GM10248 (cell line): ENCODE data around the gene NAPA.

Experiments
- CTCF ChIA-PET: fragments of 300-600 bp; sonication (Branson Sonifier 250); formaldehyde crosslinking; extraction: SDS; loops from one replicate; lab custom pipeline; 2021; ENCODE audit warnings: antibody characterized with exemption; lab: Yijun Ruan, JAX
- POLR2A ChIA-PET: fragments of 350-650 bp; sonication (Branson Sonifier 250); formaldehyde crosslinking; extraction: SDS; loops from one replicate; lab custom pipeline; 2020; ENCODE audit warnings: antibody characterized with exemption; lab: Yijun Ruan, JAX
- DNase-seq: peaks from one replicate; pipeline ENCODE4 v3.0.0; 2012; ENCODE audit errors: extremely low spot score
- CTCF ChIP-seq: IDR thresholded peaks from 2 replicates; pipeline ENCODE4 v1.5.1; 2012; ENCODE audit warnings: mild to moderate bottlenecking, low read depth; ENCODE audit errors: extremely low read depth, missing control alignments, control extremely low read depth

NAPA gene

GRCh38 chr19:47444388-47444821, 70.5 kb downstream of the NAPA start:
- CTCF ChIA-PET, result interaction anchor here (2.1 kb wide), 1 partner anchor 10 kb away, joined by 4 read pairs; no protein-coding TSS in a partner anchor
- DNase-seq, result no peak
- POLR2A ChIA-PET, result no interaction called here
- no peak for TF ChIP-seq CTCF

DNA sequence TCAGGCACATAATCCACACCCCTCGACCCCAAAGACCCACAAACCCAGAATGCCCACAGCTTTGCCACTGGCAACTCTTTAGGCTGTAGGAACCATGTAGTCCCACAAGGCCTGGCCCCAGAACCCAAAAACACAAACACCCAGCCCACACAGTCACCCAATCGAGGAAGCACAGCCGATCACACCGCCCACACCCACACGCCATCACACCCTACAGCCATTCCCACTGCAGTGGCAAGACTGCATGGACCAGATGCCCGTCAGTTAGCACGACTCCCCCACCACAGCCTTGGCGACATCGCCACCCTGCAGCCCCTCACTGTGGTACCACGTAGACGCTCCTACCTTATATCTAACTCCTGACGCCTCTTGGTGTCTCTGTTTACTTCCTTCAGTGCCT, 71.5 kb downstream of the NAPA start:
- no peak for DNase-seq
- POLR2A ChIA-PET, result no interaction called here
- CTCF ChIA-PET, result interaction anchor here (0.6 to 13.1 kb wide), 2 partner anchors 56 to 260 kb away, joined by 3 to 288 read pairs; no protein-coding TSS in a partner anchor
- TF ChIP-seq CTCF, result no peak

- POLR2A ChIA-PET, result interaction anchor here (0.7 kb wide), 1 partner anchor 289 kb away, joined by 3 read pairs; no protein-coding TSS in a partner anchor
- TF ChIP-seq CTCF, result no peak
- CTCF ChIA-PET, result interaction anchor here (1.0 to 13.1 kb wide), 9 partner anchors 11 to 275 kb away, joined by 3 to 288 read pairs (median 8); partner anchors contain the start of genes KPTN and NAPA
- no peak for DNase-seq
Measured at GRCh38 chr19:47438793-47439220, 76.1 kb downstream of the NAPA start.
